Chondrocyte (in vitro differentiated cells): ENCODE results near the gene SLC22A7. TPM values are rescaled to one million over a fixed set of nuclear protein-coding genes. Genes with fewer than 3 reads are reported as not detected.

Experiments
- DNase-seq: peaks from one replicate; pipeline ENCODE4 v3.0.0; 2021; ENCODE audit warnings: mixed read lengths, low spot score
- H3K27ac Mint-ChIP-seq: one replicate; pipeline ENCODE4 v1.8.0; 2021; ENCODE audit warnings: mild to moderate bottlenecking, moderate library complexity, mixed read lengths; ENCODE audit not compliant: unreplicated experiment
- H3K27me3 Mint-ChIP-seq: 2 replicates; pipeline ENCODE4 v1.8.0; 2021; ENCODE audit warnings: low read depth, mixed read lengths
- H3K36me3 Mint-ChIP-seq: 2 replicates; pipeline ENCODE4 v1.8.0; 2021; ENCODE audit warnings: low read depth, mixed read lengths
- H3K4me1 Mint-ChIP-seq: 2 replicates; pipeline ENCODE4 v1.8.0; 2021; ENCODE audit warnings: low read depth, mild to moderate bottlenecking, mixed read lengths
- H3K4me3 Mint-ChIP-seq: one replicate; pipeline ENCODE4 v1.8.0; 2021; ENCODE audit warnings: mild to moderate bottlenecking, moderate library complexity, mixed read lengths; ENCODE audit not compliant: unreplicated experiment
- H3K9me3 Mint-ChIP-seq: 2 replicates; pipeline ENCODE4 v1.8.0; 2021; ENCODE audit warnings: low read depth, mixed read lengths
- CTCF ChIP-seq: fragments of 200-600 bp; sonication (generic); IDR thresholded peaks from 2 replicates; pipeline ENCODE4 v1.5.0; 2021; ENCODE audit warnings: antibody characterized with exemption, mild to moderate bottlenecking, moderate library complexity
- total RNA-seq: library from RNA; stranded (reverse); gene quantifications from 3 replicates; pipeline ENCODE4 v1.2.1, GENCODE V29; 2021

The SLC22A7 gene
- total RNA-seq, 1 donor from 2014 or later: not detected

DNA sequence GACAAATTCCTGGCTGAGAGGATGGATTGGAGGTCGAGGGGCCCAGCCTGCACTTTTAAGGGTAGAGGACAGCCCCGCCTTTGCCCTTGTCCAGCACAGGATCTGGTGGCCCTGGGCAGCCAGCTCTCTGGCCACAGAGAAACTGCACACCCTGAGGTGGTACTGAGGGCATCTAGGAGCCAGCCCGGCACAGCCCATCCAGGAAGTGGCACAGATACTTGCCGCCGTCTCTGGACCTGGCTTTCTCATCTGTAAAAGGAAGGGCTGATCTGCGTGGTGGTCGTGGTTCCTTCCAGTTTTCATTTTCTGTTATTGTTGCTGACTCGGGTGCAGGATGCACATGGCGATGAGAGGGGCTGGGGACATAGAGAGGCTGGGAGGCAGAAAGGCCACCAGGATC lies 16.0 kb upstream of the SLC22A7 start:
- H3K4me1 Mint-ChIP-seq: peaks cover 13% of the 10 kb centered on the region
- no peaks in the 10 kb centered on the region for H3K9me3 Mint-ChIP-seq
- H3K36me3 Mint-ChIP-seq: no peaks in the 10 kb centered on the region
- DNase-seq: no peak
- no peak overlapping the region for H3K27ac Mint-ChIP-seq
- no peak overlapping the region for H3K4me3 Mint-ChIP-seq
- peaks cover 13% of the 10 kb centered on the region for H3K27me3 Mint-ChIP-seq
- no peak for TF ChIP-seq CTCF

- H3K9me3 Mint-ChIP-seq: no peaks in the 10 kb centered on the region
- peaks cover 13% of the 10 kb centered on the region for H3K27me3 Mint-ChIP-seq
- H3K4me3 Mint-ChIP-seq: no peak overlapping the region
- H3K4me1 Mint-ChIP-seq: peaks cover 9% of the 10 kb centered on the region
- no peak overlapping the region for H3K27ac Mint-ChIP-seq
- no peak for DNase-seq
- no peaks in the 10 kb centered on the region for H3K36me3 Mint-ChIP-seq
- TF ChIP-seq CTCF: no peak
These were observed 15.2 kb upstream of the SLC22A7 start for GRCh38 chr6:43282636-43283513.

GRCh38 chr6:43283514-43283901 lies 14.6 kb upstream of the SLC22A7 start:
- H3K4me1 Mint-ChIP-seq: peaks cover 2% of the 10 kb centered on the region
- no peak for DNase-seq
- no peaks in the 10 kb centered on the region for H3K36me3 Mint-ChIP-seq
- no peaks in the 10 kb centered on the region for H3K9me3 Mint-ChIP-seq
- no peak for TF ChIP-seq CTCF
- H3K27ac Mint-ChIP-seq: no peak overlapping the region
- H3K27me3 Mint-ChIP-seq: peaks cover 13% of the 10 kb centered on the region
- no peak overlapping the region for H3K4me3 Mint-ChIP-seq

GRCh38 chr6:43283905-43284304 lies 14.2 kb upstream of the SLC22A7 start:
- no peak for DNase-seq
- no peaks in the 10 kb centered on the region for H3K4me1 Mint-ChIP-seq
- H3K36me3 Mint-ChIP-seq: no peaks in the 10 kb centered on the region
- no peak for TF ChIP-seq CTCF
- H3K27ac Mint-ChIP-seq: no peak overlapping the region
- H3K27me3 Mint-ChIP-seq: peaks cover 13% of the 10 kb centered on the region
- no peak overlapping the region for H3K4me3 Mint-ChIP-seq
- no peaks in the 10 kb centered on the region for H3K9me3 Mint-ChIP-seq

GRCh38 chr6:43284991-43285781 lies 12.9 kb upstream of the SLC22A7 start:
- Mint-ChIP-seq H3K36me3 (no peaks in the 10 kb centered on the region), H3K9me3 (no peaks in the 10 kb centered on the region), H3K4me3 (no peak overlapping the region), H3K4me1 (no peaks in the 10 kb centered on the region), H3K27me3 (peaks cover 13% of the 10 kb centered on the region), H3K27ac (no peak overlapping the region)
- DNase-seq: no peak
- no peak for TF ChIP-seq CTCF
